GM23338 (cell line): ENCODE results near the gene MYRFL. TPM values are rescaled to one million over a fixed set of nuclear protein-coding genes. Genes with fewer than 3 reads are reported as not detected.

Source experiments
- ATAC-seq: fragments of 200-7000 bp; cut with Tn5 transposase; 3 replicates; pipeline ENCODE4 v1.9.1; 2020
- DNase-seq: peaks from one replicate; pipeline ENCODE4 v3.0.0-alpha.2; 2015; ENCODE audit warnings: low spot score
- H2AFZ ChIP-seq: fragments of 200-600 bp; sonication (generic); 2 replicates; pipeline ENCODE4 v1.8.0; 2016; ENCODE audit warnings: antibody characterized with exemption, mild to moderate bottlenecking, moderate library complexity
- H3F3A ChIP-seq: fragments of 200-600 bp; sonication (generic); replicated peaks from 2 replicates; pipeline ENCODE4 v1.8.0; 2017; ENCODE audit warnings: antibody characterized with exemption, mixed run types, low read depth
- H3K27ac ChIP-seq: fragments of 200-600 bp; sonication (generic); 2 replicates; pipeline ENCODE4 v1.6.1; 2016; ENCODE audit warnings: low read depth
- H3K27me3 ChIP-seq: fragments of 200-600 bp; sonication (generic); 2 replicates; pipeline ENCODE4 v1.8.0; 2016; ENCODE audit warnings: mild to moderate bottlenecking, mixed run types, moderate library complexity; ENCODE audit not compliant: insufficient read depth
- H3K36me3 ChIP-seq: fragments of 200-600 bp; sonication (generic); 2 replicates; pipeline ENCODE4 v1.8.0; 2016; ENCODE audit warnings: mild to moderate bottlenecking; ENCODE audit not compliant: insufficient read depth
- H3K4me1 ChIP-seq: fragments of 200-600 bp; sonication (generic); 2 replicates; pipeline ENCODE4 v1.8.0; 2016; ENCODE audit warnings: mild to moderate bottlenecking, moderate library complexity; ENCODE audit not compliant: insufficient read depth
- H3K4me2 ChIP-seq: fragments of 200-600 bp; sonication (generic); 2 replicates; pipeline ENCODE4 v1.7.1; 2017; ENCODE audit warnings: mixed run types
- H3K4me3 ChIP-seq: fragments of 200-600 bp; sonication (generic); 2 replicates; pipeline ENCODE4 v1.6.1; 2016; ENCODE audit warnings: mixed run types
- H3K79me2 ChIP-seq: fragments of 200-600 bp; sonication (generic); replicated peaks from 2 replicates; pipeline ENCODE4 v1.8.0; 2017; ENCODE audit warnings: mild to moderate bottlenecking; ENCODE audit not compliant: insufficient read depth
- H3K9me2 ChIP-seq: fragments of 200-600 bp; sonication (generic); 2 replicates; pipeline ENCODE4 v1.8.0; 2017; ENCODE audit not compliant: insufficient read depth
- H4K20me1 ChIP-seq: fragments of 200-600 bp; sonication (generic); replicated peaks from 2 replicates; pipeline ENCODE4 v1.8.0; 2017; ENCODE audit warnings: mild to moderate bottlenecking; ENCODE audit not compliant: insufficient read depth
- H3K27ac Mint-ChIP-seq: 2 replicates; pipeline ENCODE4 v1.8.0; 2020; ENCODE audit warnings: inconsistent platforms, mild to moderate bottlenecking, moderate library complexity, mixed read lengths
- H3K27me3 Mint-ChIP-seq: 3 replicates; pipeline ENCODE4 v1.8.0; 2022; ENCODE audit warnings: low read depth, mild to moderate bottlenecking, moderate library complexity, mixed read lengths, inconsistent platforms; ENCODE audit not compliant: insufficient read depth, poor library complexity
- H3K36me3 Mint-ChIP-seq: 3 replicates; pipeline ENCODE4 v1.8.0; 2021; ENCODE audit warnings: low read depth, mild to moderate bottlenecking, inconsistent platforms, moderate library complexity, mixed read lengths
- H3K4me1 Mint-ChIP-seq: 3 replicates; pipeline ENCODE4 v1.8.0; 2020; ENCODE audit warnings: mild to moderate bottlenecking, inconsistent platforms, mixed read lengths
- H3K4me3 Mint-ChIP-seq: 3 replicates; pipeline ENCODE4 v1.8.0; 2021; ENCODE audit warnings: moderate library complexity, mild to moderate bottlenecking, inconsistent platforms, mixed read lengths
- H3K9me3 Mint-ChIP-seq: 3 replicates; pipeline ENCODE4 v1.8.0; 2020; ENCODE audit warnings: moderate library complexity, mild to moderate bottlenecking, inconsistent platforms, mixed read lengths
- CREB1 ChIP-seq: fragments of 250-450 bp; sonication (Bioruptor Pico); IDR thresholded peaks from 2 replicates; pipeline ENCODE4 v1.5.0; 2020; ENCODE audit warnings: low read depth, mild to moderate bottlenecking, moderate library complexity
- CTCF ChIP-seq, 2 experiments: fragments of 200-600 bp in 1 of 2; sonication (generic) in 1 of 2; conservative IDR thresholded peaks; 2 replicates each; pipeline versions ENCODE4 v1.5.1 to v1.6.1; 2016 to 2017; ENCODE audit warnings: antibody characterized with exemption in 2 of 2, low read depth in 2 of 2, mild to moderate bottlenecking in 2 of 2, moderate library complexity in 1 of 2
- EZH2 ChIP-seq: fragments of 200-600 bp; sonication (generic); IDR thresholded peaks from one replicate; pipeline ENCODE4 v1.8.0; 2017; ENCODE audit warnings: antibody characterized with exemption, mild to moderate bottlenecking, low read depth; ENCODE audit not compliant: unreplicated experiment
- EZH2phosphoT487 ChIP-seq: fragments of 200-600 bp; sonication (generic); IDR thresholded peaks from one replicate; pipeline ENCODE4 v1.8.1; 2018; ENCODE audit warnings: antibody characterized with exemption; ENCODE audit not compliant: unreplicated experiment
- JUNB ChIP-seq: IDR thresholded peaks from one replicate; pipeline ENCODE4 v1.6.1; 2016; ENCODE audit warnings: antibody characterized with exemption; ENCODE audit not compliant: unreplicated experiment
- POLR2AphosphoS5 ChIP-seq: IDR thresholded peaks from 2 replicates; pipeline ENCODE4 v1.6.1; 2016; ENCODE audit warnings: antibody characterized with exemption, low read depth
- ZNF114 ChIP-seq: fragments of 250-450 bp; sonication (Bioruptor Pico); IDR thresholded peaks from 2 replicates; pipeline ENCODE4 v1.5.0; 2020; ENCODE audit warnings: mild to moderate bottlenecking, moderate library complexity
- ZNF331 ChIP-seq: fragments of 250-450 bp; sonication (Bioruptor Pico); IDR thresholded peaks from 2 replicates; pipeline ENCODE4 v1.5.0; 2020; ENCODE audit warnings: low read depth, mild to moderate bottlenecking, moderate library complexity
- polyA plus RNA-seq: library from polyadenylated mRNA; unstranded; fragments of >200 nt; fragmentation: Nextera tagmentation; extraction: Ambion mirVana; gene quantifications from 2 replicates; pipeline ENCODE4 v1.2.1, GENCODE V29; 2016
- total RNA-seq: library from RNA; depleted of rRNA; stranded (reverse); fragments of >200 nt; shearing (Covaris generic); gene quantifications from 2 replicates; pipeline ENCODE4 v1.2.3, GENCODE V29; 2014
- TF ChIP-seq, protein P1 (sequence below): fragments of 250-450 bp; sonication (Bioruptor Pico); IDR thresholded peaks from 2 replicates; pipeline ENCODE4 v1.5.0; 2020; ENCODE audit warnings: mild to moderate bottlenecking, moderate library complexity

Gene MYRFL
- total and polyA plus RNA-seq, 2 experiments from 2014 or later = 2.3 to 2.8 TPM

DNA sequence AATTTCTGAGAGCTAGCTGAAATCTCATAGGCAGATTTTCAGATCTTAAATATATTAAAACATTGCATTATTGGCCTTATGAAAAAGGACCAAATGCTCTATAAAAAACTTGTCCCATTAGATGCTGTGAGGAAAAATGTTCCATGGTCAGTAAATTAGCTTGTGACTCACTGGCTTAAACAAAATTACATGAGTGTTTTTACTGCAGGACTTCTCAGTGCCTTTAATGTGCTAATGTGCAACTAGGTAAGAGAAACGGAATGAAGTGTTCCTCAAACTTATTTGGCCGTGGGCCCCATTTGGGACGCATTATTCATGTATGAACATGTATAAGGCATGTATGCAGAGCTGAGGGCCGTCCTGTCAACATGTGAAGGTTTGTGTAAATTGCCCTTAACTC is 41.7 kb downstream of the MYRFL start (continued):
- TF ChIP-seq ZNF331 (CRISPR knock-in tag) (no peak), JUNB (no peak), EZH2 (no peak), ZNF114 (CRISPR knock-in tag) (no peak), CREB1 (CRISPR knock-in tag) (no peak)

DNA sequence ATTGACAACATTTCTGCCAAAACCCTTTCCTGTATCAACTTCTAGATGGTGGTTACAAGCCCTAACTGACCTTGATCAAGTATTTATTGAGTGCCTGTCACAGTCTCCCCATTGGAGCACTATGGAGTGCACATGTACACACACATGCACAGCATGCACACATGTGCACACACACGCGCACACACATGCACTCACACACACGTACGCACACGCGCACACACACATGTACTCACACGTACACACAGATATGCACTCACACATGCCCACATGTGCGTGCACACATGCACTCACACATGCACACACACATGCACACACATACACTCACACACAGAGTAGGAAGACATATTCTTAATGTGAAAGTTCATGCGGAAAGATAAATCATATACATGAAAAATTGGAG is 43.7 kb downstream of the MYRFL start:
- H3F3A ChIP-seq = no peaks in the 10 kb centered on the region
- no peaks in the 10 kb centered on the region for H3K4me1 ChIP-seq
- H3K27me3 ChIP-seq = no peaks in the 10 kb centered on the region
- no peaks in the 10 kb centered on the region for H4K20me1 ChIP-seq
- no peaks in the 10 kb centered on the region for H3K36me3 ChIP-seq
- Mint-ChIP-seq H3K4me1 (no peaks in the 10 kb centered on the region), H3K36me3 (no peaks in the 10 kb centered on the region), H3K27ac (no peak overlapping the region), H3K9me3 (no peaks in the 10 kb centered on the region), H3K4me3 (no peak overlapping the region), H3K27me3 (peaks cover 5% of the 10 kb centered on the region)
- H2AFZ ChIP-seq = no peak overlapping the region
- H3K27ac ChIP-seq = no peak overlapping the region
- TF ChIP-seq CTCF (conservative IDR thresholded peaks at IDR 0.05; ENCODE audit: low read depth in 2 of 2) = no peak
- H3K79me2 ChIP-seq = no peaks in the 10 kb centered on the region
- H3K4me2 ChIP-seq = no peak overlapping the region
- no peak for ATAC-seq
- DNase-seq = no peak
- no peak overlapping the region for H3K4me3 ChIP-seq
- no peaks in the 10 kb centered on the region for H3K9me2 ChIP-seq

DNA sequence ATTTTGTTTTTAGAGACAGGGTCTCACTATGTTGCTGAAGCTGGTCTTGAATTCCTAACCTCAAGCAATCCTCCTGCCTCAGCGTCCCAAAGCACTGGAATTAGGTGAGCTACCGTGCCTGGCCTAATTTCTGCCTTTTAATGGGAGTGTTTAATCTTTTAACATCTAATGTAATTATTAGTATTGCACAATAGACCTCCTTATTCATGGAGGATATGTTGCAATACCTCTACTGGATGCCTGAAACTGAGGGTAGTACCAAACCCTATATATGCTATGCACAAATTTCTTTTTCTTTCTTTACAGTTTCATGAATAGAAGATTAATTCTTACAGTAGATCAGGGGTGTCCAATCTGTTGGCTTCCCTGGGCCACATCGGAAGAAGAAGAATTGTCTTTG is 47.8 kb downstream of the MYRFL start:
- Histone ChIP-seq H3K4me3 (no peak overlapping the region), H2AFZ (no peak overlapping the region; the same call in 1 of the 2 replicates), H3K4me2 (no peak overlapping the region), H3K27me3 (no peaks in the 10 kb centered on the region), H3K36me3 (no peaks in the 10 kb centered on the region), H3K9me2 (no peaks in the 10 kb centered on the region), H4K20me1 (no peaks in the 10 kb centered on the region), H3K4me1 (no peaks in the 10 kb centered on the region; the same call in 1 of the 2 replicates), H3F3A (no peaks in the 10 kb centered on the region), H3K27ac (no peak overlapping the region), H3K79me2 (no peaks in the 10 kb centered on the region)
- Mint-ChIP-seq H3K27ac (no peak overlapping the region), H3K4me3 (no peak overlapping the region), H3K9me3 (no peaks in the 10 kb centered on the region), H3K27me3 (no peaks in the 10 kb centered on the region), H3K4me1 (peaks cover 12% of the 10 kb centered on the region; the same call in 2 of the 3 replicates), H3K36me3 (no peaks in the 10 kb centered on the region)
- ATAC-seq (no peak), DNase-seq (no peak)
- TF ChIP-seq CTCF (conservative IDR thresholded peaks at IDR 0.05; ENCODE audit: low read depth in 2 of 2) (no peak), EZH2phosphoT487 (no peak), POLR2AphosphoS5 (no peak), ZNF331 (CRISPR knock-in tag) (no peak), EZH2 (no peak)
- TF ChIP-seq, protein P1, sequence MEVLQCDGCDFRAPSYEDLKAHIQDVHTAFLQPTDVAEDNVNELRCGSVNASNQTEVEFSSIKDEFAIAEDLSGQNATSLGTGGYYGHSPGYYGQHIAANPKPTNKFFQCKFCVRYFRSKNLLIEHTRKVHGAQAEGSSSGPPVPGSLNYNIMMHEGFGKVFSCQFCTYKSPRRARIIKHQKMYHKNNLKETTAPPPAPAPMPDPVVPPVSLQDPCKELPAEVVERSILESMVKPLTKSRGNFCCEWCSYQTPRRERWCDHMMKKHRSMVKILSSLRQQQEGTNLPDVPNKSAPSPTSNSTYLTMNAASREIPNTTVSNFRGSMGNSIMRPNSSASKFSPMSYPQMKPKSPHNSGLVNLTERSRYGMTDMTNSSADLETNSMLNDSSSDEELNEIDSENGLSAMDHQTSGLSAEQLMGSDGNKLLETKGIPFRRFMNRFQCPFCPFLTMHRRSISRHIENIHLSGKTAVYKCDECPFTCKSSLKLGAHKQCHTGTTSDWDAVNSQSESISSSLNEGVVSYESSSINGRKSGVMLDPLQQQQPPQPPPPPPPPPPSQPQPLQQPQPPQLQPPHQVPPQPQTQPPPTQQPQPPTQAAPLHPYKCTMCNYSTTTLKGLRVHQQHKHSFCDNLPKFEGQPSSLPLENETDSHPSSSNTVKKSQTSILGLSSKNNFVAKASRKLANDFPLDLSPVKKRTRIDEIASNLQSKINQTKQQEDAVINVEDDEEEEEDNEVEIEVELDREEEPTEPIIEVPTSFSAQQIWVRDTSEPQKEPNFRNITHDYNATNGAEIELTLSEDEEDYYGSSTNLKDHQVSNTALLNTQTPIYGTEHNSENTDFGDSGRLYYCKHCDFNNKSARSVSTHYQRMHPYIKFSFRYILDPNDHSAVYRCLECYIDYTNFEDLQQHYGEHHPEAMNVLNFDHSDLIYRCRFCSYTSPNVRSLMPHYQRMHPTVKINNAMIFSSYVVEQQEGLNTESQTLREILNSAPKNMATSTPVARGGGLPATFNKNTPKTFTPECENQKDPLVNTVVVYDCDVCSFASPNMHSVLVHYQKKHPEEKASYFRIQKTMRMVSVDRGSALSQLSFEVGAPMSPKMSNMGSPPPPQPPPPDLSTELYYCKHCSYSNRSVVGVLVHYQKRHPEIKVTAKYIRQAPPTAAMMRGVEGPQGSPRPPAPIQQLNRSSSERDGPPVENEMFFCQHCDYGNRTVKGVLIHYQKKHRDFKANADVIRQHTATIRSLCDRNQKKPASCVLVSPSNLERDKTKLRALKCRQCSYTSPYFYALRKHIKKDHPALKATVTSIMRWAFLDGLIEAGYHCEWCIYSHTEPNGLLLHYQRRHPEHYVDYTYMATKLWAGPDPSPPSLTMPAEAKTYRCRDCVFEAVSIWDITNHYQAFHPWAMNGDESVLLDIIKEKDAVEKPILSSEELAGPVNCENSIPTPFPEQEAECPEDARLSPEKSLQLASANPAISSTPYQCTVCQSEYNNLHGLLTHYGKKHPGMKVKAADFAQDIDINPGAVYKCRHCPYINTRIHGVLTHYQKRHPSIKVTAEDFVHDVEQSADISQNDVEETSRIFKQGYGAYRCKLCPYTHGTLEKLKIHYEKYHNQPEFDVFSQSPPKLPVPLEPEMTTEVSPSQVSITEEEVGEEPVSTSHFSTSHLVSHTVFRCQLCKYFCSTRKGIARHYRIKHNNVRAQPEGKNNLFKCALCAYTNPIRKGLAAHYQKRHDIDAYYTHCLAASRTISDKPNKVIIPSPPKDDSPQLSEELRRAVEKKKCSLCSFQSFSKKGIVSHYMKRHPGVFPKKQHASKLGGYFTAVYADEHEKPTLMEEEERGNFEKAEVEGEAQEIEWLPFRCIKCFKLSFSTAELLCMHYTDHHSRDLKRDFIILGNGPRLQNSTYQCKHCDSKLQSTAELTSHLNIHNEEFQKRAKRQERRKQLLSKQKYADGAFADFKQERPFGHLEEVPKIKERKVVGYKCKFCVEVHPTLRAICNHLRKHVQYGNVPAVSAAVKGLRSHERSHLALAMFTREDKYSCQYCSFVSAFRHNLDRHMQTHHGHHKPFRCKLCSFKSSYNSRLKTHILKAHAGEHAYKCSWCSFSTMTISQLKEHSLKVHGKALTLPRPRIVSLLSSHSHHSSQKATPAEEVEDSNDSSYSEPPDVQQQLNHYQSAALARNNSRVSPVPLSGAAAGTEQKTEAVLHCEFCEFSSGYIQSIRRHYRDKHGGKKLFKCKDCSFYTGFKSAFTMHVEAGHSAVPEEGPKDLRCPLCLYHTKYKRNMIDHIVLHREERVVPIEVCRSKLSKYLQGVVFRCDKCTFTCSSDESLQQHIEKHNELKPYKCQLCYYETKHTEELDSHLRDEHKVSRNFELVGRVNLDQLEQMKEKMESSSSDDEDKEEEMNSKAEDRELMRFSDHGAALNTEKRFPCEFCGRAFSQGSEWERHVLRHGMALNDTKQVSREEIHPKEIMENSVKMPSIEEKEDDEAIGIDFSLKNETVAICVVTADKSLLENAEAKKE (CRISPR knock-in tag) = no peak
